Epithelial cell of prostate (primary cell): Measurements from ENCODE around the gene CALY.

ENCODE experiments used
- DNase-seq: peaks from one replicate; pipeline ENCODE4 v3.0.0-alpha.2; 2011; ENCODE audit warnings: low read depth, low spot score
- H3K27ac ChIP-seq: fragments of 450-650 bp; 2 replicates; pipeline ENCODE4 v1.5.1; 2017; ENCODE audit warnings: mild to moderate bottlenecking

Gene CALY

DNA sequence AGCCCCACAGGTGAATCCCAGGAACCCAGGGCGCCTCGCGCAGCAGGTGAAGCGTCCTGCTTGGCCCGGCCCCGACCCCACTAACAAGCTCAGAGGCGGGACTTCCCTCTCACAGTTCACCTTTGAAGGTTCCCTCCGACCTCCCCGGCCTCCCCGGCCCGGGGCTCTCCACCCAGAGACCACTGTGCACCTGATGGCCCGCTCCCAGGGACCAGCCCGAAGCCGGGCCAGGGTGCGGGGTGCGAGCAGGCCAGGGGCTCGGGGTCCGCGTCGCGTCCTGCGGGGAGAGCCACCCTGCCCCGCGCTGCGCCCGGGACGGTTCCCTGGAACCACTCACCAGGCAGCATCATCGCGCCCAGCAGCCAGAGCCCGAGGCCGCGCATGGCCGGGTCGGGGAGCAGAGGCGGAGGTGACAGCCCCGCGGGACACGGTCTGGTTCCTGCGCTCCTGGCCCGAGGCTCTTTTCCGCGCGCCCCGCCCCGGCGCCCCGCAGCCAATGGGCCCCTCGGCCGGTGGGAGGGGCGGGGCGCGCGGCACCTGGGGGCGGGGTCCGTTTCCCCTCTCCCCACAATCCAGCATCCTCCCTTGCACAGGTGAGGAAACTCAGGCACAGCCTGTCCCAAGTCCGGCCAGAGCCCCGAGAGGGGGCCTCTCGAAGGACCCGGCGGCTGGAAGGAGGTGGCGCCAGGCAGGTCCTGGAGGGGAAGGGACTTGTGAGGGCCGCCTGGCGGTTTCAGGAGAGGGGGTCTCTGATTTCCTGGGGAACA lies 60.1 kb downstream of the CALY start, which contains the start of gene ADAM8:
TSS of gene ADAM8 (minus strand) at position 434 of the 767 bp plus-strand sequence. CDS start at position 383, 51 bp downstream.
- peak within 1 kb of the TSS; percentile 90 for H3K27ac ChIP-seq
- DNase-seq = no peak

DNA sequence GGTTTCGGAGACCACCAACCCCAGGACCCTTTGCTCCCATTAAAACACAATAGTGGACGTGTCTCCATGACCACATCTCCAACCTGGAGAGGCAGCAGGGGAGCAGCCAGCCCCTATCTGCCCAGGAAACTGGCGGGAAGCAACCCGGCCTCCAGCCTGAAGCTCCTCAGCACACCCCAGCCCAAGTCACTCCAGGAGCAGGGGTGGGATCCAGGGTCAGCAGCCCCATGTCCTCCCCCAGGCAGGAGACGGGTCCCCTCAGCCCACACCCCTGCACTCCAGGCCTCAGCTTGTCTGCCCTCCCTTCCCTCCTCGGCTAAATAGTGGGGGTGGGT lies 60.6 kb downstream of the CALY start:
- DNase-seq = no peak
- H3K27ac ChIP-seq = peak overlapping the region; percentile 90

DNA sequence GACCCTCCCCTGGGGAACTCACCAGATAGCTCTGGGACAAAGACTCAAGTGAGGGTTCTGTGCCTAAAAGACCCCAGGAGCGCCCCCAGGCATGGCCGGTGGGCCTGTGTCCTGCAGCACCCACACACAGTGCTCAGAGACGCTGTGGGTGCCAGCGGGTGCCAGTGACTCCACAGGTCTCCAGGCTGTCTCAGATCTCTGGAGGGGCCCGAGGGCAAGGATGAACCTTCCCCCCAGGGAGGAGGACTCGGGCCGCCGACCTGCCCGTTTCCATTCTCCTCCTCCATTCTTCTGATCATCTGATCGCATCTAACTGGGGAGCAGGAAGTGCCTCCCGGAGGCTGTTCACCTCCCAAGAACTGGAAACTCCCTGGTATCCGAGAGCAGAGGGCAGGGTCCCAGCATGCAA lies 61.0 kb downstream of the CALY start:
- DNase-seq = no peak
- peak overlapping the region; percentile 90 for H3K27ac ChIP-seq

DNA sequence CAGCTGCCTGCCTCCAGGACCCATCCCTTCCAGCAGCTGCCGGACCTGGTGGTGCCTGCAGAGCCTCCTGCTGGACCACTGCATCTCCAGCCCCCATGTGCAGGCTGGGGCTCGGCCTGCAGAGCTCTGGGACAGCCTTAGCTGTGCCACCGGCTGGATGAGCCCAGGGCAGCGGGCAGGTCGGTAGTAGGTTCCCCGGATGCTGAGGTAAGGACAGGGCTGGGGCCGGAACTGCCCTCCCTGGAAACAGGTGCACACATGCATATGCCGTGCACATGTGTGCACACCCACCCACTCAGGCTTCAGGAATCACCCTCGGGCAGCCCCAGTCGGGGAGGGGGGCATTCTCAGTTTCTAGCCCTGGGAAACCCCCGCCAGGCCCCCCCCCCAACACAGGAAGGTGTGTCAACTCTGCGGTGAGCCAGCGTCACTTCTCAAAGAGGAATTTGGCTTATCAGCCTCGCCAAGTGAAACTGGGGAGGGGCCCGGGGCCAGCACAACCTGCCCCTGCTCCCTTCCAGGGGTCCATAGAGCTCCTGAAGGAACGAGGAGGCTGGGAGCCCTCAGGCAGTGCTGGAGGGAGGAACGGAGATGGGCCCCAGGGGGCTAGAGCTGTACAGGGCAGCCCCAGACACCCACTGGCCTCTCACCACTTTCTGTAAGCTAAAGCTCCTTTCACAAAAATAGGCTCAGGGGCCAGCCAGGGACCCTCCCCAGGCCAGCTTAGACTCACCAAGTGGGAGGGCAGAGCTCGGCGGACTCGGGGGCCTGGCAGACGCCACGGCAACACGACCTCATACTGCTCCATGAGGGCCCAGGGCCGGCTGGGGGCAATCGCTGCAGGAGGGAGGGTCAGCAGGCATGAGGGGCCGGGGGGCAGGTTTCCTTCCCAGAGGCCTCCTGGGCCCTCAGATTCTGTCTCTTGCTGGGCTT lies 61.7 kb downstream of the CALY start:
- H3K27ac ChIP-seq = peak overlapping the region; percentile 90
- DNase-seq = peak; percentile 53
